GM12892 (cell line): ENCODE data around the gene GRAP2.

Source experiments
- POLR2A ChIP-seq: IDR thresholded peaks from 2 replicates; pipeline ENCODE4 v1.6.1; 2011; ENCODE audit warnings: low read depth, low read length, control low read depth
- POLR2AphosphoS5 ChIP-seq: IDR thresholded peaks from 2 replicates; pipeline ENCODE4 v1.6.1; 2011; ENCODE audit warnings: low read depth, low read length, control low read depth
- TAF1 ChIP-seq: IDR thresholded peaks from 2 replicates; pipeline ENCODE4 v1.6.1; 2011; ENCODE audit warnings: low read depth, mild to moderate bottlenecking, control low read depth, low read length, borderline replicate concordance

DNA sequence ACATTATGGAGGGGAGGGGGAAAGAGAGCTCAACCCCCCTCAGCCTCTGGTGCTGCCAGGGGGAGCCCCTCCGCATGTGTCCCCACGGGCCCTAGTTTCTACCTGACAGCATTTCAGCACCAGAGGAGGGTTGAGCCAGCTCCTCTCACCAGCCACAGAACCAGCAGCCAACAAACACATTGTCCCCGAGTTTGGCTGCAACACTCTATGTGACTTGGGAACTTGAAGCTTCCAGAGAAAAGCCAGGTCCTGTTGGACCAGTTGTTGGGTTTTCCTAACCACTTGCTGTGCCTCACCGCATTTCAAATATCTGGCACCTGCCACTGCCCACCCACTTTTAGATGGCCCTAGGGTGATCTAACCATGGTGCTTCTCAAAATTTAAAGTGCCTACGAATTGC lies 72.8 kb downstream of the GRAP2 start:
- TF ChIP-seq POLR2A: no peak
- no peak for TF ChIP-seq POLR2AphosphoS5
- TF ChIP-seq TAF1: no peak
